Measurements from ENCODE around the gene CEACAM6.
A peak's percentile ranks its signal among the peaks of the same experiment; 100 is the strongest.

Gene CEACAM6

DNA sequence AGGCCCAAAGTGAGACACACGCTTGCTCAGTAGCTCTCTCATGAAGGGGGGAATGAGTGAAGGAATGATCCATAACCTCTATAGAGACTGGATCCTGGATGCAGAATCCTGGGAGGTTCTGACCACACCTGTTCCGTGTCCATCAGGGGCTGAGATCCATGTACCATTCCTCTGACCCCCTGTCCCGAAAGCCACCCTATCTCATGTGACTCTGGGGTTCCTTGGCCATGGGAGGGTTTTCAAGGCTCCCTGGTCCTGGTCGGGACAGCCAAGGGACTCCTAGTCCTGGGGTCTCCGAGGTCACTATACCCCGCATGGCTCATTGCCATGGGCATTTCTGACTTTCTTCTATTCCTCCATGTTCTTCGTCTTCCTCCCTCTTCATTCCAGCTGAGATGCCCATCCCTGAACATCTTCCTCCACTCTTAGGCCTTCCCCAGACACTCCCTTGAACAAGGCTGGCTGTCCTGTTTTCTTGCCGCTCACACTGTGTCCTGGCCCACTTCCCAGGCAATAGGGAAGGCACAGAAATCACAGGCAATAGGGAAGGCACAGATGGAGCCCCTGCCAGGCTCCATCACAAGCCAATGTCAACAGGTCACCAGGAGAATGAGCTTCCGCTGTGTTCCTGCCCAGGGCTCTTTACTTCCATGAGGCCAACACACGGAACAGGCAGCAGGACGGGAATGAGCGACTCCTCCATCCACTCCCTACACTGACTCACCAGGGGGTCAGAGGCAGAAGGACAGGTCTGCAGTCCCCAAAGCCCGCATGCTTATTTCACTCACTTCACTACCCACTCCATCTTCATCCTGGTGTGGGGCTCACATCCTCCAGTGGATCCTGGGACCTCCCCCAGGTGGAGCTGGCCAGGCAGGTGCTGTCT, 43.7 kb upstream of the CEACAM6 start:
- peak; percentile 43 for DNase-seq (ENCODE audit: low spot score)
- no peak overlapping the region for H3K4me3 ChIP-seq
- TF ChIP-seq, protein P1, sequence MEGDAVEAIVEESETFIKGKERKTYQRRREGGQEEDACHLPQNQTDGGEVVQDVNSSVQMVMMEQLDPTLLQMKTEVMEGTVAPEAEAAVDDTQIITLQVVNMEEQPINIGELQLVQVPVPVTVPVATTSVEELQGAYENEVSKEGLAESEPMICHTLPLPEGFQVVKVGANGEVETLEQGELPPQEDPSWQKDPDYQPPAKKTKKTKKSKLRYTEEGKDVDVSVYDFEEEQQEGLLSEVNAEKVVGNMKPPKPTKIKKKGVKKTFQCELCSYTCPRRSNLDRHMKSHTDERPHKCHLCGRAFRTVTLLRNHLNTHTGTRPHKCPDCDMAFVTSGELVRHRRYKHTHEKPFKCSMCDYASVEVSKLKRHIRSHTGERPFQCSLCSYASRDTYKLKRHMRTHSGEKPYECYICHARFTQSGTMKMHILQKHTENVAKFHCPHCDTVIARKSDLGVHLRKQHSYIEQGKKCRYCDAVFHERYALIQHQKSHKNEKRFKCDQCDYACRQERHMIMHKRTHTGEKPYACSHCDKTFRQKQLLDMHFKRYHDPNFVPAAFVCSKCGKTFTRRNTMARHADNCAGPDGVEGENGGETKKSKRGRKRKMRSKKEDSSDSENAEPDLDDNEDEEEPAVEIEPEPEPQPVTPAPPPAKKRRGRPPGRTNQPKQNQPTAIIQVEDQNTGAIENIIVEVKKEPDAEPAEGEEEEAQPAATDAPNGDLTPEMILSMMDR (IDR thresholded peaks at IDR 0.05) = no peak
- no peak overlapping the region for H3K27ac ChIP-seq

DNA sequence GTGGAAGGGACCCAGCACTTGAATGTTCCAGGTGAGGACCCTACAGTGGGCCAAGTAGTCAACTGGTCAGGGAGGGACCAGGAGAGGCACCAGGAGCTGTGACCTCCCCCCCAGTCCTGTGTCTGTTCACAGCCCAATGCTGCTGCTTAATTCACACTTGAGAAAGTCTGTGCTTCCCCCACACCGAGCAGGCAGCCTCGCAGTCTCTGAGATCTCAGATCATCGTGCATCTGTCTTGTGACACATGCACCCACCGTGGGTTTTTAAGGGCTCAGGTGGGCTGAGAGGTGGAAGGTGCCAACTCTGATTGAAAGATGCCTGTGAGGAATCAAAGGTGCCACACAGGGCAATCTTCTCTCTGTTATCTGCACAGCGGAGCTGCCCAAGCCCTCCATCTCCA, 40.7 kb upstream of the CEACAM6 start:
- DNase-seq (ENCODE audit: low spot score) = peak; percentile 28
- Histone ChIP-seq H3K4me3 (no peak overlapping the region), H3K27ac (no peak overlapping the region)
- TF ChIP-seq, protein P1 (IDR thresholded peaks at IDR 0.05) = no peak

DNA sequence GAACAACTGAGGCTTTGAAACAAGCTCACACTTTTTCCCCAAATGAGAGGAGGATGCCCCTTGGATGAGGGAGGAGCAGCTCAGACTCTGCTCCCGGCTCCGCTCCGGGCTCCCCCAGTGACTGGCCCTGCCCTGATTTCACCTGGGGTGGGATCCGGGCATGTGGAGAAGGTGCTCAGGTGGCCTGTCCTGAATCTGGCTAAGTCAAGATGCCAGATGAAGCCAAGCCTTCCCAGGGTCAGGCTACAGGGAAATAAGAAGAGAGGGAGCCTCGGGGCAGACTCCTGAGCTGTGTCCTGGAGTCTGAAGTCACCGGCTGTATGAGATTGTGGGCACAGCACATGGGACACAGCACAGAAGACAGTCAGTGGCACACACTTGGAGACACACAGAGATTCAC, 36.6 kb upstream of the CEACAM6 start:
- peak; percentile 31 for DNase-seq (ENCODE audit: low spot score)
- TF ChIP-seq, protein P1 (IDR thresholded peaks at IDR 0.05) = no peak
- no peak overlapping the region for H3K27ac ChIP-seq
- no peak overlapping the region for H3K4me3 ChIP-seq

DNA sequence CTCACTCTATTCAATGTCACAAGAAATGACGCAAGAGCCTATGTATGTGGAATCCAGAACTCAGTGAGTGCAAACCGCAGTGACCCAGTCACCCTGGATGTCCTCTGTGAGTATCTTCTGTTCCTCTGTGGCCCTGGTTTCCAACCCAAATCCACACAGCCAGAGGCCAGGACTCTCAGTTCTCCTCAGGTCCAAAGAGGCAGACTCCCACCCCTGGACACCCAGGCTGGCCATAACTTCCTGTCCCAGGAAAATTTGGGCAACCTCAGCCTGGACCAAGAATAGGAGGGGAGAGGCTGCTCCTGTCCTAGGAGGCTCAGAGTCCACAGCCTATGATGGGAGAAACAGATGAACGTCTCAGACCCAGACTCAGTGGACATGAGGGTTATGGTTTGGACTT, 35.2 kb upstream of the CEACAM6 start:
- Histone ChIP-seq H3K4me3 (no peak overlapping the region), H3K27ac (no peak overlapping the region)
- no peak for DNase-seq (ENCODE audit: low spot score)
- TF ChIP-seq, protein P1 (IDR thresholded peaks at IDR 0.05) = no peak

DNA sequence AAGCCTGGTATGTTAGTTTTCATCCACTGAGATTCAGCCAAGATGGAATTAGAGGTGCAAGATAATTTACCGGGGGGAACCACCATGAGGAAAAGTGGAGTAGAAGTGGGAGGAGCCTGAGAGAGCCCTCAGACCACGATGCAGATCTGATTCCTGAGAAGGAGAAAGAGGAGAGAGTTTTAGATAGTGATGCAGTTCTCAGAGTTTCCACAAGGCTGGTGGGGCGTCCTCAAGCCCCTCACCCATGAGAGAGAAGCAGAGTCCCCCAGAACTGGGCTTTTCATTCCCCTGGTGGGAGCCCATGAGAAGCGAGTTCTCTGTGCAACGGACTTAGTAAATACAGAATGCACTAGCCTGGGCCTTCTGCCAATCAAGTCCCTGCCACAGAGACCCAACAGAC, 28.8 kb upstream of the CEACAM6 start:
- peak; percentile 31 for DNase-seq (ENCODE audit: low spot score)
- Histone ChIP-seq H3K4me3 (no peak overlapping the region), H3K27ac (no peak overlapping the region)
- TF ChIP-seq, protein P1 (IDR thresholded peaks at IDR 0.05) = no peak

DNA sequence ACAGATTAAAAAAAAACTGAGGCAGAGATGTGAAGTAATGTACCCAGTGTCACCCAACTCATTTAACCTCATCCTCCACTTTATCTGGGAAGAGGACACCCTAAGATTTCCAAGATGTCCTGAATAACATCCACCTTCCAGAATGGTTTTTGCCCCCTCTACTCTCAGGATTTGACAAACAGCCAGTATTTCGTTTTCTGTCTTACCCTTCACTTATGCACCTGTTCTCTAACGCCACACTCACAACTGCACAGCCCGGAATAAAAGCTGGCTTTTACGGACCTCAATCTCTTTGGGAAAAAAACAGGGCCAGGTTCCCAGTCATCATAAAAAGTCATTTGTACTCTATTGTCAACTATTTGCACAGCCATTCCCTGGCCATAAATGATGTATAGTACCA, 21.2 kb upstream of the CEACAM6 start:
- Histone ChIP-seq H3K27ac (no peak overlapping the region), H3K4me3 (no peak overlapping the region)
- TF ChIP-seq, protein P1 (IDR thresholded peaks at IDR 0.05) = no peak
- DNase-seq (ENCODE audit: low spot score) = peak; percentile 4

DNA sequence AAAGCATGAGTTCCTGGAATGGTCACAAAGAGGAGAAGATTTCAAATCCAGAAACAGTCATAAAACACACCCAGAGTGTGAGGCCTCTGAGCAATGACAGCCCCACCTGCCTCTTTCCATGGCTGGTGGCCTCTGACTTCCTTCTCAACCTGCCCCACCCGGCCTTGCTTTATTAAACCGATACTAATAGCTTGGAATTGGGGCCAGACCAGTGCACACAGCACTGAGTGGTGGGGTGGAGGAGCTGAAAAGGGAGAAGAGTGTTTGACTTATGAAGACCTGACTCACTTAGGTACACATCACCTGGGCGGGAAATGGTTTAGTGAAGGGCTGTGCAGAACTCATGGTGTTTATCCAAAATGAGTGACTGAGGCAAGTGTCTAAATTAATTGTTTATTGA, 20.7 kb upstream of the CEACAM6 start:
- DNase-seq (ENCODE audit: low spot score) = peak; percentile 31
- H3K27ac ChIP-seq = no peak overlapping the region
- H3K4me3 ChIP-seq = no peak overlapping the region
- TF ChIP-seq, protein P1 (IDR thresholded peaks at IDR 0.05) = no peak

All from coronary artery (tissue), 2 donors.